ENCODE data around the gene ADAM19.

Gene ADAM19

DNA sequence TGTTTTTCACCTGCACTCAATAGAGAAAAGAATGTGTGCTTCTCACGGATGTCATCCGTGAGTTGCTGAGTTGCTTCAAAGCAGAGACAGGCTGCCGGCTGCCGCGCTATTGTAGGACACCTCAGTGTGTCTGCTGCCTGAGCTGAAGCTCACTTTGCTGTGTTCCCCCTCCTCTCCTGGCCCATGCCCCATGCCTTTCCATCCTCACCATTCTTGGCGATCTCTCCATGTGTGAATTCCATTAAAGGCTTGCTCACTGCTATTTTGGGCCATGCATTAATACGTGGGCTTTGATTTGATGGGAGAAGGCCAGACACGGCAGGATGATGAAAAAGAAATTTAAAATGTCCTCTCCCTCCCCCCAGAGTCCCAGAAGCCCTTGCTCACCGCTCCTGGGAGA is 14.5 kb downstream of the ADAM19 start:
- no peak for DNase-seq

DNA sequence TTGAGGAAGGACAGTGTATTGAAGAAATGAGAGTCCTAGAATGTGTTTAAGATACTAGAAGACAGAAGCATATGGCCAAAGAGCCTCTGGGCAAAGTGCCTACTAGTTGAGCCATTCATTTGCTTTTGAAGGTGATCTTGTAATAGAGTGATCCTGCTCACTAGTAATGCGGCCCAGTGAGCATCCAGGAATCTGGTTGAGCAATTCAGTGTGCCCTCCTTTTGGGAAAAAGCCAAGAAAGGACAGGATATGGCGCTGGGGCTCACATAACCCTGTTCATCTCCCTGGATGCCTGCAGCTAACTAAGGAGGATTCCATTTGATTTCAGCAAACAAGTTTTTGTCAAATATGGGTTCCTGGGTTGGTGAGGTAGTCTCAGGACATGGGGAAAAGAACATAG is 16.3 kb downstream of the ADAM19 start:
- DNase-seq: no peak

DNA sequence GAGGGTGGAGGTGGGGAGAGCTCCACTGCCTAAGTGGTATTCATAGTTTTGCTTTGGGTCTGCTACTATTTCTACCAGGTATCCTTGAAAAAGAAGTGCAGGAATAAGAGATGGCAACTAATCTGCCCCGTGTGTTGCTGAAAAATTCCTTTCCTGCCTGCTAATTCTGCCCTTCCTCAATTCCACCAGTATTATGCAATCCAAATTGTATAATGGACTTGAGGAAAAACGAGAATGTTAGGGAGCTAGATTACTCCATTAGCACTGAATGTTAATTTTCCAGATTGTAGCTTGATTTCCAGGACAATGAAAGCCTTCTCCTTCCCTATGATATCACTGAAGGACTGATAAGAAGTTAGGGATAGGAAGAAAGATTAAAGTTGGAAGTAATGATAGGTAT is 16.9 kb downstream of the ADAM19 start:
- no peak for DNase-seq

DNA sequence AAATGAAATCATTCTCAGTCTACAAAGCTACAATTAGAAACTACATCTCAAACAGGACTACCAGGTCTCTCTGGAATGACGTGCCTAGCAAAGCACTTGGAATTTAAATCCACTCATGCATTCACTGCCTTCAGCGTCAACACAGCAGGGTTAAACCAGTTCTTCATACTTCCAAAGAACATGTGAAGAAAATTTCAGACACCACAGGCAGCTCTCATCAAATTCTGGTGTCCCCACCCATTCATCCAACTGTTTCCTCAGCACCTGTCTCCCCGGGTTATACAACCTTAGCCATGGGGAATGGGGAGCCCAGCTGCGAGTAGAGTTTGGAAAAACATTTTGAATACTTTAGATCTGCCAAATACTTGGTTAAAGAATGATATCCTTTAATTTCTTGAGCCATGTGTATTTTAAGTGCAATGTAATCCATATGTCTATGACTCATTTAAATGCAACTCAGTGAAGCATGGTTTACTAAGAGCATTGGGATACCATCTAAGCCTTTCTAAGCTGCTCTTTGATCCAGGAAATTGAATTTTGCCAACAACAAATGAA is 17.5 kb downstream of the ADAM19 start:
- no peak for DNase-seq

DNA sequence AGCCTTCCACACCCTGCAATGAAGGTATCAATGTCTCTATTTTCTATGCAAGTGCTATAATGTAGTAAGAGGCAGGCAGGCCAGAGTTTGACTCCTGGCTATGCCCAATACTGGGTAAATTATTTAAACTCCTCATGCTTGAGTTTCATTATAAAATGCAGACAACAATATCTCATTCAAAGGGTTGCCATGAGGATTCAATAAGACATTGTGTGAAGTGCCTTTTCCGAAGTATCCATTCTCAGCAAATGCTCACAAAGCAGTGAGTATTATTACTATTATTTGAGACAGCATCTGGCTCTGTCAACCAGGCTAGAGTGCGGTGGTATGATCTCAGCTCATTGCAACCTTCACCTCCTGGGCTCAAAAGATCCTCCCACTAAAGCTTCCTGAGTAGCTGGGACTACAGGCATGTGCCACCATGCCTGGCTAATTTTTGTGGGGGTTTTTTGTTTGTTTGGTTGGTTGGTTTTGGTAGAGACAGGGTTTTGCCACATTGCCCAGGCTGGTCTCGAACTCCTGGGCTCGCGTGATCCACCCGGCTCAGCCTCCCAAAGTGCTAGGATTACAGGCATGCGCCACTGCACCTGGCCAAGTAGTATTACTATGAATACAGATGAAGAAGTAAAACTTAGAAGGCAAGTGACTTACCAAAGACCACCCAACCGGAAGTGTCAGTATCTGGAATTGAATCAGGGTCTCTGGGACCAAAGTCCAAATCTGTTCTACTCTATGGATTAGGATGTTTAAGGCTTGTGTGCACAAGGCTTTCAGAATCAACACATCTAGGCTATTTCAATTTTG is 18.8 kb downstream of the ADAM19 start:
- no peak for DNase-seq

DNA sequence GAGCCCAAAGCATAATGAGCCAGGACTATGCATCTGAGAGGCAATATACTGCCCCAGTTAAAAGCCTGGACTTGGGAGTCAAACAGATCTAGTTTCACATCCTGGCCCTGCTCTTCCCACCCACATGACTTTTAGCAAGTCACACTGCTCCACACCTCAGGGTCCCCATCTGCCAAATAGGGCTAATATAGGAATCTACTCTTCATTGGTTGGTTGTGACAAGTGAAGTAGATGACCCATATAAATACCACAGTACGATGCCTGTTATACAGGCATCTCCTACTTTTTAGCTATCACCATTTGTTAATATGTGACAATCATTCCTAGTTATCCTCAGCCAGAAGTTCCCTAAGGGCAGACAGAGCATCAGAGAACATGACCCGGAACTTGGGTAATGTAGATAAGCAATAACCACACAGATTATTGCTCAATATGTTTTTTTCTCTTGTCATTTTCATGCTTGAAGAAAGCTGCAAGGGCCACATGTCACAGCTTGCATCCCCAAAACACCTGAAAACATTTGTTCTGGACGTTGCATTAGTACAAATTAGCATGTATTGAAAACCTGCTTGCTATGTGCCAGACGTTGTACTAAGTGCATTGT is 20.4 kb downstream of the ADAM19 start:
- DNase-seq: no peak

DNA sequence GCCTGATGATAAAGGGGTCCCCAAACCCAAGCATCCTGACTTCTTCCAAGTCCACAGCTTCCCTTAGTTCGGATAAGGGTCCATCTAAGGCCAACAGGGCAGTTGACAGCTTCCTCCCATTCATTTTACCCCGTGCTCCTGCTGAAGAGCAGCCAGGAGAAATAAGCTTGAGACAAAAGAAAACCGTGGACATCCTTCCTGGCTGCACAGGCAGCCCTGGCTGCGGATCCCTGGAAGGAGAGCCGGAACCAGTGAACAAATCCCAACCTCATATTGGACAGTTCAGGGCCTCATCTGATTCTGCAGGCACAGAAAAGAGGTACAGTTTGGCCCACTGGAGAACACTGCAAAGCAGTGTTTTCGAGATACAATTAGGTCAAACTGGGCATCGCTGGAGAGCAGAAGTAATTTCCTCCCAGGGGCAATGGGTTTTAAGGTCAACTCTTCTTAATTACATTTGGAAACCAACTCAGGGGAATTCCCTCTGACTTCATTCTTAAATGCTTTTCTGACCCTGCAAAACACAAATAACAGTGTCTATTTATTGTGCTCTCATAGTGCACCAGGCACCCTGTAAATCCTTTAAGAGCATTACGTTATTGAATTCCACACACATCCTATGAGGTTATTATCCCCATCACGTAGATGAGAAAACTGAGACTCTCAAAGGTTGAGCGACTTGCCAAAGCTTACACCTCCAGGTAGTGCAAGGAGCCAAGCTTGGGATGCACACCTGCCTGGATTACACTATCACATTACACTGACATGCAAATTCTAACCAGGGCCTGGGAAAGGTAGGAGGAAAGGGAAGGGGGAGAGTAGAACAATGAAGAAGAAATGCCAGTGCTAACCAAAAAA is 21.2 kb downstream of the ADAM19 start:
- no peak for DNase-seq

DNA sequence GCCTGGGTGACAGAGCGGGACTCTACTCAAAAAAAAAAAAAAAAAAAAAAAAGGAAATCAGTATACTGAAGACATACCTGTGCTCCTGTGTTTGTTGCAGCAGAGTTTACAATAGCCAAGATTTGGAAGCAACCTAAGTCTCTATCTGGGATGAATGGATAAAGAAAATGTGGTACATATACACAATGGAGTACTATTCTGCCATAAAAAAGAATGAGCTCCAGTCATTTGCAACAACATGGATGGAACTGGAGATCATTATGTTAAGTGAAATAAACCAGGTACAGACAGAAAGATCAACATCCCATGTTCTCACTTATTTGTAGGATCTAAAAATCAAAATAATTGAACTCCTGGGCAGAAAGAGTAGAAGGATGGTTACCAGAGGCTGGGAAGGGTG is 22.9 kb downstream of the ADAM19 start:
- no peak for DNase-seq

DNA sequence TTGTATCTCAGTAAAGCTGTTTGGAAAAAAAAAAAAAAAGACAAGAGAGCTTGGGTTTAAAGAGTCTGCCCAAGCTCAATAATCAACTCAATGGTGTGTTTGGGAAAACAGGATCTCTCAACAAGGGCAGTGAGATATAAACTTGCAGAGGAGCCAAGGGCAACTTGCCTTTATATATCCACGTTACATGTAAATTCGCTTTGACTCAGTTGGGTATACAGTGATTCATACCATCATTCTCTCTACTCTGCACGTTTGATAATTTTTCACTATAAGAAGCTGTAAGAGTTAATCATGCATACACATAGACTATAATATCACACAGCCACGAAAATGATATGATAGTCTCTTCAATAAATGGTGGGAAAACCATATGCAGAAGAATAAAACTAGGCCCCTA is 24.9 kb downstream of the ADAM19 start:
- DNase-seq: no peak

DNA sequence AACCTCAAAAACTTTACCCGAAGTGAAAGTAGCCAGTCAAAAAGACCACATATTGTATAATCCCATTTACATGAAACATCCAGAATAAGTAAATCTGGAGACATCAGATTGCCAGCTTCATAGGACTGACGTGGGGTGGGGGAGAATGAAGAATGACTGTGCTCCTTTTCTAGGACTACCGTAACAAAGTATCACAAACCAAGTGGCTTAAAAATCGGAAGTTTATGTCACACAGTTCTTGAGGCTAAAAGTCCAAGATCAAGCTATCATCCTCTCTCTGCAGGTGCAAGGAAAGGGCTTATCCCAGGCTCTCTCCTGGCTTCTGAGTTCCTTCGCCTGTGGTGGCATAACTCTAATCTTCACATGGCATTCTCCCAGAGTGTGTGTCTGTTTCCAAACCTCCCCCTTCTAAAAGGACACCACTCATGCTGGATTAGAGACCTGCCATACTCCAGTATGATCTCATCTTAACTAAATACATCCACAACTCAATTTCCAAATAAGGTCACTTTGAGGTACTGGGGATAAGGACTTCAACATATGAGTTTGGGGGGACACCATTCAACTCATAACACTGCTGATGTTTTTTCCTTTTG is 25.5 kb downstream of the ADAM19 start:
- no peak for DNase-seq

DNA sequence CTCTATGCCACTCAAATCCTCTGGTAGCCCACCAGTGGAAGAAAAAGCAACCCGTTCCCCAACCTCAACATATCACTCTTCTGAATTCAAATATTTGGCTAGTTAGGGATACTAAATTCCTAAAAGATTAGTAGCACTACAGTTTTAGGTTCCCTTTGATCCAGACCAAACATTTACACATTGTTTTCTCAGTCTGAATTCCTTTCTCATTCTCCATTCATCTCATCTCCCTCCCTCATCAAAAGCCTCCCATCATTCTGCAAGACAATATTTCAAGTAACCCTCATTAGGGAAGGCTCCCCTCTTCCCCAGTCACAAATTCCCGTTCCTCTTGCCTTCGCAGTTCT is 26.3 kb downstream of the ADAM19 start:
- no peak for DNase-seq

DNA sequence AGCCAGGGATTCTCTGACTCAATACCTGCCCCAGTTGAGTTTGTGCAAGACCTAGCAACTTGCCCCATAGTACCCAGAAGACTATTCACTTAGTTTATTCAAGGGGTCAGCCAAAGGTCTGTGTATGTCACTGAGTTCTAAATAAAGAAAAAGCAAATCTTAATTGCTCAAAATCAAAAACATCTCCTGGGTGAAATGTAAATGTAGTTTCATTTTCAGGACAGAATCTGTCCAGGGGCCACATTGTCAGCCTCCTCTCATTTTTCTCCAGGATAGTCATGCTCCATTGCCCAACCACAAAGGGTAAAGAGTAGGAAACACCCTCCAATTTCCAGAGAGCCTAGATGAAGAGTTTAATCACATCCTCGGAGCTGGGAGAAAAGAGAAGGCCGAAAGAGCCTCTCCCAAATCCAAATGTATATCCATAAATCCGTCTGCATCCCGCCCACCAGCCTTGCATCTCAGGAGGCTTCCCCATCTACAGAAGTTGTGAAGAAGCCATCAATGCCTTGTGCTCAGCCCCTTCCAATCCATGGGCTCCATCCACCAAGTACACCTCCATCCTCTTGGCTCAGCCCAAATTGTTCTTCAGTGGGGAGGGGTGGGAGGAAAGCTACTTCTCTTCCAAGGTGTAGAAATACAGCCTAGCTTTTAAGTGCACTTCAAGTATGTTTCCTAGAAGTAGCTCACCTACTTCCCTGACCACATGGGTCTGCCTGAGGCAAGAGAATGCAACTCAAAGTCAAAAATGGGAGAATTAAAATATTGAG is 26.9 kb downstream of the ADAM19 start:
- DNase-seq: no peak

DNA sequence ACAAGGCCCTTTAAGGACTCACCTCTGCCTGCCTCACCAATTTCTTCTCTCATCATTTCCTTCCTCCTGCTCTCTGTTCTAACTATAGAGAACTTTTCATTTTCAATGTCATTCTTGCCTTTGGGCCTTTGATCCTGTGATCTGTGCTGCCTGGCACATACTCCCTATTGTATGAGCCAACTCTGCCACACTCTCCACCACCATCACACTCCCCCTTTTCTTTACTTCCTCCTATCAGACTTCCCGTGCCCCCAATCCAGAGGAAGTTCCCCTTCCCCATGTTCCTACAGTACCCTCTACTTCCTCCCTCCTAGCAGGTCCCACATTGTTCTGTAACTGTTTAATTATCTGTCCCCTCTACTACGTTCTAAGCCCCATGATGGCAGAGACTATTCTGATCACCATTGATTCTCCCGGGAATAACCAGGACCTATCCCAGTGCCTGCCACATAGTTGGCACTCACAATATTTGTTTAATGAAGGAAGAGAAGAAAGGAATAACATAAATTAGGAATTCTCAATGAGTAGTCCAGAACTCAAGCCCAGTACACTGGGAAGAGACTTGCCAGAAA is 27.5 kb downstream of the ADAM19 start:
- DNase-seq: no peak

DNA sequence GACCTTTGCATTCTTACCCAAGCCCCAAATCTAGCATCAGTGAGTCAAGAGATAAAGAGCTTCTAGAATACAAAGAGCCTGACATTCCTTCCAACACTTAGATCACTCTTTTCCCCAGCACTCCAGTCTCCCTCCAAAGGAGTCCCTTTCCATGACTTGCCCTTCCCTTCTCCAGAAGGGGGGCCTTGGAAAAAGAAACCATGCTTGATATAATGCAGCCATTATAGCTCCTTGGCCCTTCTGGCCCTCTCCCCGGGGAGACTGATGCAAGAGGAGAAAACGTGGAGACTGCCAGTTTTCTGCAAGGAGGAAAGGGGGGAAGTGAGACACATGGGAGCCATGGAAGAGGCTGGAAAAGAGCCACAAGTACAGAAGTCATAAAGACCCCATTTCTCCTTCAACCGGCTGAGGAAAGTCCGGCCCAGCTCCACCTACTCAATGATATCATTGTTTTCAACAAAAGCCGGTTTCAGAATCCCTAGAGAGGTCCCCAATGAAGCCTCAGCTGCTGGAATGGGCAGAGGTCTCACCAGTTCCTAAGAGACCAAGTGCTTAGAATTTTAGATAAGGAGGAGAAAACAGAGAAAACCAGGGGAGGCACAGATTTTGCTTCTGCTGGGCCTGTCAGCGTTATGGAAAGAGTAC is 29.0 kb downstream of the ADAM19 start:
- DNase-seq: no peak

DNA sequence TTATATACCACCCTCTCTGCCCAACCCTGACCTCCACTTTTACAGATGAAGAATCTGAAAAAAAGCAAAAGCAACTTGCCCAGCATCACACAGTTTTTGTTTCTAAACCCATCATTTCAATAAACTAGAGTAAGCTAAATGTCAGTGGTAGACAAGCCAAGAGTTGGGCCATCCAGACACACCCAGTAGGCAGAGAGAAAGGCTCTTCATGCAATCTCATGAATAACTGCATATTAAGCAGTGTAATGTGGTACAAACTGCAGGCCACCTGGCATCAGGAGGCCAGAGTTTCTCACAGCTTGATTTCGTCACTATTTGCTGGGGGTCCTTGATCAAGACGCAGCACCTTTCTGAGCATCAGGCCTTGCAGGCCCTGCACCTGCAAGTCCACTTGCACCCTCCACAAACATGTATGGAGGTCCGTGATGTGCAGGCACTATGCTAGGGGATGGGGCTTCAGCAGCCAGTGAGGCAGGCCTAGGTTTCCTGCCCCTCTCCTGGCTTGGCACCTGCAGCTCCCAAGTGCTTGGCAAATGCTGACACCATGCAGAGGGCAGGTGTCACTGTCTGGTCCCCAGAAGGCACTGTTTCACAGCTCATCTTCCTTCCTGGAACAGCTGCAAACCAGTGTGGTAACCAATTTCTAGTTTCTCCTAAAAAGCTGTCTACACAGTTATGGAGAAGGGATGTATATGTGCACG is 29.8 kb downstream of the ADAM19 start:
- DNase-seq: no peak

DNA sequence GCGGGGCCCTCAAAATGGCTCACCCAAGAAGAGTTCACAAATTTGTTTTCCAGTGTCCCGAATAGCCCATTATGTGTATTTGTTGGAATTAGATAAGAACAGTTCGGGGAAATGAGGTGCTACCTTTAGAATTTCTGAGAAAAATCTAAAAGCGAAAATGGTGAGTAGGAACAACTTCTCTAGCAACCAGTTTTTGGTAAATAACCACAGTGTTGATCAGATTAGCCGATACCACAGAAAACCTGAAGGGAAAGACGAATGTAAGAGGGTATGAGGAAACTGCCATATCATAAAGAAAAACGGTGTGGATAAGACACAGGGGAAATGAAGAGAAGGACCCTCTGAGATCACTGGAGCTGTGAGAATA is 31.0 kb downstream of the ADAM19 start:
- no peak for DNase-seq

DNA sequence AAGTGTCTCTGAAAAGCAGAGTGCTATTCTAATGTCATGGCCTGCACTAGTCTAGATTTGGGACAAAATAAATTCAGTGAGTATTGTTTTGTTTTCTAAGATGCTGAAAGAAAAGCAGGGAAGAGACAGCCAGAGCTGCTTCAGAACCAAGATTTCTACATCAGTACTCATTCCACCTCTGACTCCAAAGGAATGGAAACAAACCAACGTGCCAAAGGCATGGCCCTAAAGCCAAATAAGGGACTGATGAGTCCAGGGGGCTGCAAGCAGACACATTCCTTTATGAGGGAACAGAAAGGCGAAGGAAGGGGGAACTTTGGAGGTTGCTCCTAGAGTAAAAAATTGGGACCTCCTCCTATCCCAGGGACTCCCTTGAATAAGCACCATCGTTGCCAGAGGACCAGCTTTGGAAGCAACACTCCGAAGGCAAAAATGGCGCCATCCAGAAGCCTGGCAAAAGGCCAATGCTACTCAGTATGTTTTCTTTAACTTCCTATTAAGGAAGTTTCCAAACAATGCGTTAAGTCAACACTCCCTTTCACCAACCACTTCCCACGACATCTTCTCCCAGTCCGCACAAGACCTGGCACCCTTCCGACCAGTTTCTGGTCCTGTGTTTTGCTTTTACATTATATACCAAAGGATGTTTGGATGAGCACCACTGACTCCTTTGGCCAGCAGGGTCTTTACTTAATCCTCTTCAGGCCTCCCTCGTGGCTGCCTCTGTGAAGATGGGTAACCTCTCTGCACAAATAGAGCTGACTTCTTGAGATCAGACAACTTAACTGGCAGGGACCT is 31.6 kb downstream of the ADAM19 start:
- peak; percentile 32 for DNase-seq

DNA sequence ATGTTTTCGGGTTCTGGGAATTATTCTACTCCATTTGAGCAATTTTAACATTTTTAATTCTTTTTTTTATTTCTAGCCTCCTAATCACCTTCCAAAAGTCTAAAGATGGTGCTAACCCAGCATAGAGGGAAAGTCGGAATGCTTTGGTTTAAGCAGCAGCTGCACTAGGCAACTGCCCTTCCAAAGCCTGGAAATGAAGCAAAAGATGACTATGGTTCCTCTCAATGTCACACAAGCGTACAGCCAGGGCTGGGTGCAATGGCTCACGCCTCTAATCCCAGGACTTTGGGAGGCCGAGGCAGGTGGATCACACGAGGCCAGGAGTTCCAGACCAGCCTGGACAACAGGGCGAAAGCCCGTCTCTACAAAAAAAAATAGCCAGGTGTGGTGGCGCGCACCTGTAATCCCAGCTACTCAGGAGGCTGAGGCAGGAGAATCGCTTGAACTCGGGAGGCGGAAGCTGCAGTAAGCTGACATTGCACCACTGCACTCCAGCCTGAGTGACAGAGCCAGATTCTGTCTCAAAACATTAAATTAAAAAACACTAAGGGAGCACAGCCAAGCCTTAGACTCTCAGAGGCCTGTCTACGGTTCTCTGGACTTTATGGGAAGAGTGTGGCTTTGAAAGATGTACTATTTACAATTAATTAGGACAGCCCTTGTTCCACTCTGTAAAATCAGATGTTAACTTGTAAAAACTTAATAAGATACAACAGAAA is 33.1 kb downstream of the ADAM19 start:
- no peak for DNase-seq

DNA sequence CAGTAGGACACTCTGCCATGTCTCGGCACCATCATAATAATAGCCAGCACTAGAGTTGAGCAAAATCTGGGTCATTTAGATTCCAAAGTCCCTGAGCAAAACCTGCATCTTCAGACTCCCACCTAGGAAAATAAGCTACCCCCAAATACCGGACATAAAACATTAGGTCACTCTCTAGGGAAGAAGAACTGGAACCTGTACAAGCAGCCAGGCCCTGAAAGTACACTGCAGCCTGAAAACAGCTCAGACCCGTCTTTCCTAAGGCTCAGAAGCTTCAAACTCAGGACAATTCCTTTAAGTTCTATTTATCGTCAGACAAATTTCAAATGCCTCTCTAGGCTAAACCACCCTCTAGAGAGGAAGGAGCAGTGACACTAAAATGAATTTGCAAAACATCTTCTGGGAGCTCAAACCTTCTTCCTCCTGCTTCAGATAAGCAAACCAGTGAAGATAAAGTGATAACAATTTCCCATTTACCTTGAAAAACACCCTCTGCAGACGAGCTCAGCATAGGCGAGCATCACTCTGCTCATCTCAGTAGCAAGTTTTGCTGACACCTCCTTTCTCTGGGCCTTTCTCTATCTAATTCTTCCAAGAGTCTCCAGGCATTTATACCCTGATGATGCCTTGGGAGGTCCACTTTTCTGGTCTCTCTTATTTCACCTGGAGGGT is 34.0 kb downstream of the ADAM19 start:
- DNase-seq: no peak

Measured in stimulated activated naive CD4-positive, alpha-beta T cell treated with Interleukin-2 at 50 U/mL for 16 hours (primary cell).